ENCODE measurements around the gene TMEM108.

- TF ChIP-seq L3MBTL2 (conservative IDR thresholded peaks at IDR 0.05) (no peak), LEF1 (IDR thresholded peaks at IDR 0.05; ENCODE audit: borderline replicate concordance) (no peak), BHLHE40 (IDR thresholded peaks at IDR 0.05; ENCODE audit: borderline replicate concordance) (no peak)
Measured at GRCh38 chr3:133444423-133444774, 406.2 kb downstream of the TMEM108 start.
